GM15510 (cell line): Measurements from ENCODE around the gene SRBD1.

Experiments
- POLR2A ChIP-seq: IDR thresholded peaks from 3 replicates; pipeline ENCODE4 v1.6.1; 2011; ENCODE audit warnings: borderline replicate concordance; ENCODE audit not compliant: insufficient read length; ENCODE audit errors: extremely low read depth

Gene SRBD1

DNA sequence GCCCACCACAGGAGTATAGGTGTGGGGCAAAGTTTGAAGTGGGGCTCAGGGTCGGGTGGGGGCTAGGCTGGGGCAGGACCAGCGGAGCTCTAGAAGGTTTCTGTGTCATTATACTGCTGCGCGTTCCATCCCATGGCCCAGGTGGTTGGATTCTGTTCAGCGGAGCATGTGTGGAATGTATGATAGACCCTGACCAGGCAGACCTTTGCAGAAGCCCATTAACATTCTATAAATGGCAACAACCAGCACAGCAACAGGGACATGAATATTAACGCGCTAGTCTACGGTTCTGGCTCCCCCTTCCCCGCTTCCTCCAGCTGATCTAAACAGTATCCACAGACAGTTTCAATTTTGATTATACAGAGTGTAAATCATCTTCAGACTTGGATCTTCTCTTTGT is 36.3 kb upstream of the SRBD1 start:
- no peak for TF ChIP-seq POLR2A

- TF ChIP-seq POLR2A, result no peak
Measured at GRCh38 chr2:45646289-45646688, 35.2 kb upstream of the SRBD1 start.

GRCh38 chr2:45643543-45644542 is 32.8 kb upstream of the SRBD1 start:
- TF ChIP-seq POLR2A, result no peak

DNA sequence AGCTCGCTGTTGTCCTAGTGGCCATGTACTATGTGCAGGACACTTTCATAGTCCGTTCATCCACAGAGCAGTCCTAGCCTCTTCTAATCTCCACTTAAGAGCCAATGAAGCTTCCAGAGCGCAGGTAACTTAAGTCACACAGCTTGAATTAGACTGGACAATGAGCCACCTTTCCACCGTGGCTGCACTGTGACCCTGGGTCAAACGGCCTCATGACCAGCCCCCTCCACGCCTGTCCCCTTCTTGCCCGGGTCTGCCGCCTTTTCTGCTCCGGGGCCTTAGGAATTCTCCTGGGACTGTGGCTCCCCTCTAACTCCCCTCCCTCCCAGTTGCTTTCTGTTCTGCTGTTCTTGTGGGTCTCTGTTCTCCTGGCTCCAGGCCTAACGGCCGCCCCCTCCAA is 32.0 kb upstream of the SRBD1 start:
- TF ChIP-seq POLR2A, result no peak

- TF ChIP-seq POLR2A, result no peak
Measured at GRCh38 chr2:45640576-45640975, 29.5 kb upstream of the SRBD1 start.

DNA sequence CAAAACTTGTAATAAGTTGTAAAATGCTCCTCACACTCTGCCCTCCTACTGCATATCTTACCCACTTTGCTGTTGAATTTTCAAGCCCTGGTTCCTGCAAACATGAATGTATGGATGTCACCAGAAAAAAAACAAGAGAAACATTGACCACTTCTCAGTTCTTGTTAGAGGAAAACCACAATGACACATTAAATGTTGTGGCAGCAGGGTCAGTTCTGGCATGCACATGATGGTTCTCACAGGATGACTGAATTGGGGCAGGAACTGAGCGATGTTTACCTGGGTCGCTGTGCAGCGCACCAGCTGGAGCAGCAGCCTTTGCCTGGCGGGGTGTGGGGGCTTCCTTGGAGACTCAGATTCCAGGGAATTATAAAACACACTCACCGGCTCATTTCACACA is 26.4 kb upstream of the SRBD1 start:
- no peak for TF ChIP-seq POLR2A

DNA sequence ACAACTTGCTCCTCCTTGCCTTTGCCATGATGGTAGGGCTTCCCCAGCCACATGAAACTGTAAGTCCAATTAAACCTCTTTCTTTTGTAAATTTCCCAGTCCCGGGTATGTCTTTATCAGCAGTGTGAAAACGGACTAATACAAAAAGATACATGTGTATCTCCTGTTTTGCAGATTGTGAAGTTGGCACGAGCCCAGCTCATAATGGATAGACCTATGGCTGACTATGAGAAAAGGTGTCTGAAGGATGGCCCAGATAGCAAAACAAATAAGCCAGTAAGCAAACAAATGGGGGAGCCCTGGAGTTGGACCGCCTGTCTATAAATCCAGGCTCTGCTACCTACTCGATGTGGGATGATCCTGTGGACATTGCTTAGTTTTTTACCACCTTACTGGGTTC is 24.9 kb upstream of the SRBD1 start:
- no peak for TF ChIP-seq POLR2A

DNA sequence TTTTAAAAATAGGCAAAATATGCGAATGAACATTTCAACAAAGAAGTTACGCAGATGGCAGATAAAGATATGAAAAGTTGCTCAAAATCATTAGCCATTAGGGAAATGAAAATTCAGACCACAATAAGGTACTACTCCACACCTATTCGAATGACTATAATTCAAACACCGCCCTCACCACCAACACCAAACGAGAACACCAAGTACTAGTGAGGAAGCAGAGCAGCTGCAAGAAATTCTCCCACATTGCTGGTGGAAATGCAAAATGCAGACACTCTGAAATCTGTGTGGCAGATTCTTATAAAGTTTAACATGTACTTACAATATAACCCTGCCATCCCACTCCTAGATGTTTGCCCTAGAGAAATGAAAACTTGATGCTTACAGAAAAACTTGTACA is 23.2 kb upstream of the SRBD1 start:
- TF ChIP-seq POLR2A, result no peak

DNA sequence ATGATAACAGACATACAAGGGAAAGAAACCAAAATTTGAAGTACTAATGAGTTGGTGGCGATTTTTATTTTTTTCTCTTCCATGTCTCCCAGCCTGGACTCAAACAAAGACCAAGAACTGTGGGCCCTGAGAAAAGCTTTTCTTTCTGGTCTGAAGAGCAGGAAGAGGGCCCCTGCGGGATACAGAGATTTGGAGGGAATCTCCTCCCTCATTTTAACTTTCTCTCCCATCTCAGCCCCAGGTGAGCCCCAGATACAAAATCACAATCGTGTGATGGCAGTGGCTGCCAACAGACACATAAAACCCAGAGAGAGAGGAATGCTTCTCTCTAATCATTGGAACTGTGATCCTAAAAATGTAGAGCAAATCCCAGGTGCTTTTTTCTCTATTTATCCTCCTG is 20.9 kb upstream of the SRBD1 start:
- no peak for TF ChIP-seq POLR2A

- TF ChIP-seq POLR2A, result no peak
Measured at GRCh38 chr2:45631319-45631718, 20.3 kb upstream of the SRBD1 start.

DNA sequence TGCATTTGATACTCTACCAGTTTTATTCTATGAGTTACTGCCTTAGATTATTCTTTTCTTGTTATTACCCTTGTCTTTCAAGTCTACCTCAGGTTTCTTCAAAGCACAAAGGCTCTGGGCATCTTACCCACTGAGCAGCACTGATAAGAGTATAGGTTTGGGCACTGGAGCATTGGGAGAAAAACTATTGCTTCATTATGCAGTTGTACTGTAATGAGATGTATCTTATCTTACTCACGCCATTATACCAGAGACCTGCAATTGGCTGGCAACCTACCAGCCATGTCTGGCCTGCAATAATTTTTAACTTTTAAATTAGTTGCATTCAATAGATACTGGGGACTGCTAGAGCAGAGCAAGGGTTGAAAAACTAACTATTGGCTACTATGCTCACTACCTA is 18.9 kb upstream of the SRBD1 start:
- TF ChIP-seq POLR2A, result no peak

DNA sequence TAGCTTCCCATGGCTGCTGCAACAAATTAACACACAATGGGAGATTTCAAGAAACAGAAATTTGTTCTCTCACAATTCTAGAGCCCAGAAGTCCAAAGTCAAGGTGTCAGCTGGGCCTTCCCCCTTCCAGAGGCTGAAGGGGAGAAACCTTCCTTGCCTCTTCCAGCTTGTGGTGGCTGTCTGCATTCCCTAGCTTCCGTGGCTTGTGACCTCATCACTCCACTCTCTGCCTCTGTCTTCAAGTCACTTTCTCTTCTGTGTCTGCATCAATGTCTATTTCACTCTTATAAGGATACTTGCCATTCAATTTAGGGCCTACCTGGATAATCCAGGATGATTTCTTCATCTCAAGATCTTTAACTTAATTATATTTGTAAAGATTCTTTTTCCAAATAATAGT is 16.8 kb upstream of the SRBD1 start:
- no peak for TF ChIP-seq POLR2A

GRCh38 chr2:45626387-45627221 is 15.5 kb upstream of the SRBD1 start:
- TF ChIP-seq POLR2A, result no peak

- TF ChIP-seq POLR2A, result no peak
Measured at GRCh38 chr2:45625824-45626223, 14.8 kb upstream of the SRBD1 start.

DNA sequence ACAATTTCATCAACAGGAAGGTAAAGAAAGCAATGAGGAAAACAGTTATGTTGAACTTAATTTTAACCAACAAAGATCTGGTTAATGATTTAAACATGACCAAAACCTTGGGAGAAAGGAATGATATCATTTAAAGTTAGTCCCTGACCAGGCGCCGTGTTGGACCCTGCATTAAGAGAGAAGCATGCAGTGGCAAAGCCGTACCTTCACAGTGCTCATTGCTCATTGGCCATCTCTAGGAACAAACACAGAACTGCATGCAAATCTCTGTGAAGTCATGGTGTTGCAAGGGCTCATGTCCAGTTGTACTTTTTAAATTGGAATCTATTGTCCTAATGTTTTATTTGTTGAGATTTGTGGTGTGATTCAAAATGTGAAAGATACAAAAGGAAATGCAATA is 12.0 kb upstream of the SRBD1 start:
- TF ChIP-seq POLR2A, result no peak

DNA sequence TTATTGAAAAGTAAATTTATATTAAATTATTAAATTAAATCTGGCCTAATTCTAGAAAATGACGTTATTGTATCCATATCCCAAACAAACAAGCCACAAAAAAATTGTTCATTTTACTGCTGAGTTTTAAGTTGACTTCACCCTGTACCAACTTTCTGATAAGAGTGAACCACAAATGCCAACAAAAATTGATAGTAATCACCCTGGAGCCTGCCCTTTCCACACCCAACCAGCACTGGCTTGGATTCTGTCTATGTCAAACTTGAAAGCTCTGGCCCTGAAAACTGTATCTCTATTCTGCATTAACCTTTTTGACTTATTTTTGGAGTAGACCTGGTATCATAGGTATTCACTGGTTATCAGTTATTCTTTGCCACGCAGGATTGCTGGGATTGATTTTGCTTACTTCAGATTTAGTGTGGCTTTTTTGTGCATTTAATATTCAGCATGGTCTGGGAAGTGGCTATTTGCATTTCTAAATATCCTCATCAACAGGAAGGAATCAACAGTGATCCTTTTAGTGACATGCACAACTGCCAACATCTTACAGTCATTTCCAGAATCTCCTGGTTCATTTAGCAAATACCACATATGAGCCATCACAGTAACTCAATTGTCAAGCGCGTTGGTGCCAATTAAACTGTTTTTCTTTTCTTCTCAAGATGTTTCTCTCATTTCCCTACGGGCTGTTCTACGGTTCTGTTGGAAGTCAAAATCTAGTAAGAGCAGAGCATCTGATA is 11.4 kb upstream of the SRBD1 start:
- TF ChIP-seq POLR2A, result no peak

DNA sequence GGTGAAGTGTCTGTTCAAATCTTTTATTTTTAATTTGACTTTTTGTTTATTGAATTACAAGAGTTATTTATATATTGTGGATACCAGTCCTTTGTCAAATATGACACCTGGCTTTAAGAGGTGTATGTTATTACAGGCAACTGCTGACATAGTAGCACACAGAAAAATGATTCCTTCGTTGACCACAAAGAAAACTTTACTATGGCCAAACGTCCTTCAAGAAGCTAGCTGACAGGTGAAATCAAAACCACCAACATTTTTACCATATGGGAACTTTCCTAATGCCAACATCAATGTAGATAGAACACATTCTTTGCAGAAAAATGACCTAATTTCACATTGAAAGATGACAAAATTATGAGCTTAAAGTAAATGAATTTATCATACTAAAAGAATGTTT is 6.4 kb upstream of the SRBD1 start:
- no peak for TF ChIP-seq POLR2A
